Measurements from ENCODE around the gene LMO2. TPM values are rescaled to one million over a fixed set of nuclear protein-coding genes. Genes with fewer than 3 reads are reported as not detected.

Gene LMO2
- total RNA-seq, 1 experiment from 2014 or later = 0.87 TPM

DNA sequence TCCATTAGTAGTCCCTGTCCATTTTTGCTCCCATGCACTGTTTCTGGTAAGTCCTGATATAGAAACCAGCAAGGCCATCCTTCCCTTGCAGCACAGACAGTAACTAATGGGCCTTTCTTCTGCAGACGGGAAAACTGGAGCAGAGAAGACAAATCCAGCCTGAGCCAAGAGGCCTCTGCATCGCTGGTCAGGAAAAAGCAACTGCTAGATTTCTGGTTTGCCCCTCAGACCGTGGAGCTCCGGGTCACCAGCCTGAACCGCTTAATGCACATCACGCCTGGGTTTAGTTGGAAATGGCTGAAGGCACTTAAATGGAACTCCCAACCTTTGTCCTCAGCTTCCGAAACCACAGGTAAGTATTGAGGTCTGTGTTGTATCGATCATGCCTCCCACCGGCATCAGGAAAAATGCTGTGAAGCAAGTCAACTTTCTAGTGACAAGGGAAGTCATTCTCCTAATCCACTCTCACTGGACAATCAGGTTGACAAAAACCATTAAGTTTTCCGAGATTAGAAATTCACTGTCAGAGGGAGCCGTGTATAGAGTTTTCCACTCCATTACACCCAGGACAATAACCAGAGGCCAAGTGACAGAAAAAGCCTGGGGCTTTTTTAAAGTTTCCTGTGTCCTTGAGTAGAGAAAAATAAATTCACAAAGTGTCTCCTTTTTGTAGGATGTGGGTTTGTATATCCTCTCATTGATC is 14.8 kb upstream of the LMO2 start:
- DNase-seq = no peak
- H3K27me3 ChIP-seq (ENCODE audit: control insufficient read depth, insufficient read depth, low read length) = no peaks in the 10 kb centered on the region
- H3K4me3 ChIP-seq (ENCODE audit: insufficient read depth, low read depth, low read length) = no peak overlapping the region
- no peaks in the 10 kb centered on the region for H3K36me3 ChIP-seq (replicated peaks; ENCODE audit: control insufficient read depth, insufficient read depth, low read length)

DNA sequence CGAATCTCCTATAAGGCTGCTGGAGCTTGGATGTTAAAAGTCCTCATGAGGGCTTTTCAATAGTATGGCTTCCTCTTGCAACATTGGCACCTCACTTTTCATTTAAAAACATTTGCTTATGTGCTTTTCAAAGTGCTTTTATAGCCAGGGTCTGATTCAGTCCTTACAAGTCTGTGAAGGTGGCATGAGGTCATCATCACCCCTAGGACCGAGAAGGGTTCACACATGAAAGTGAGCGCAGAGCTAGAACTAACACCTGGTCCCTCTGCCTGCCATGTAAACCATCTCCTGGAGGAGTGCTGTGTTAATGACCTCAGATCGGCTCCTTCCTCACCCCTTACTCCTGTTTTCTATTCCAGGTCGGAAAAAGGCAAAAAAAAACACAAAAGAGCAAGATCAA is 12.2 kb upstream of the LMO2 start:
- no peak for DNase-seq
- Histone ChIP-seq H3K4me3 (ENCODE audit: insufficient read depth, low read depth, low read length) (no peak overlapping the region), H3K27me3 (ENCODE audit: control insufficient read depth, insufficient read depth, low read length) (no peaks in the 10 kb centered on the region)

GRCh38 chr11:33900159-33900840 is 8.4 kb upstream of the LMO2 start:
- Histone ChIP-seq H3K27me3 (ENCODE audit: control insufficient read depth, insufficient read depth, low read length) (no peaks in the 10 kb centered on the region), H3K36me3 (replicated peaks; ENCODE audit: control insufficient read depth, insufficient read depth, low read length) (no peaks in the 10 kb centered on the region), H3K4me3 (ENCODE audit: insufficient read depth, low read depth, low read length) (no peak overlapping the region)
- no peak for DNase-seq

More for the DNA sequence above, 12.2 kb upstream of the LMO2 start:
- H3K36me3 ChIP-seq (replicated peaks; ENCODE audit: control insufficient read depth, insufficient read depth, low read length) = no peaks in the 10 kb centered on the region

GRCh38 chr11:33899400-33900037 is 7.6 kb upstream of the LMO2 start:
- no peaks in the 10 kb centered on the region for H3K36me3 ChIP-seq (replicated peaks; ENCODE audit: control insufficient read depth, insufficient read depth, low read length)
- no peak for DNase-seq
- no peaks in the 10 kb centered on the region for H3K27me3 ChIP-seq (ENCODE audit: control insufficient read depth, insufficient read depth, low read length)
- no peak overlapping the region for H3K4me3 ChIP-seq (ENCODE audit: insufficient read depth, low read depth, low read length)

DNA sequence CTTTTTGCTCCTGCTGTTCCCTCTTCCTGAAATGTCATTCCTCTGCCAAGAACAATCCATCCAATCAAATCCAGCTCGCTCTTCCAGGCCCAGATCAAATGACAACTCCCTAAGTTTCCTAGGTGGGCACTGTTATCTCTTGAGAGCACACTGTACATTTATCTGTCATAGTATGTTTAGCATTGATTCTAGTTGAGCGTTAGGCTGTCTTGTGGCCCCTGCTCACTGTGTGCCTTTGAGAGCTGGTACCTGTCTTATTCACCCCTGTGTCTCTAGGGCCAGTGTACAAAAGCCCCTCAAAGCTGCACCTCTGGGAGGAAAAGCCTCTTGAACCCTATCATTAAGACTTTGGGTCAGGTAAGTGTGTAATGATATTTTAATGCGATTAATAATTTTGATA is 7.1 kb upstream of the LMO2 start:
- no peak for DNase-seq
- Histone ChIP-seq H3K36me3 (replicated peaks; ENCODE audit: control insufficient read depth, insufficient read depth, low read length) (no peaks in the 10 kb centered on the region), H3K27me3 (ENCODE audit: control insufficient read depth, insufficient read depth, low read length) (no peaks in the 10 kb centered on the region), H3K4me3 (ENCODE audit: insufficient read depth, low read depth, low read length) (no peak overlapping the region)

DNA sequence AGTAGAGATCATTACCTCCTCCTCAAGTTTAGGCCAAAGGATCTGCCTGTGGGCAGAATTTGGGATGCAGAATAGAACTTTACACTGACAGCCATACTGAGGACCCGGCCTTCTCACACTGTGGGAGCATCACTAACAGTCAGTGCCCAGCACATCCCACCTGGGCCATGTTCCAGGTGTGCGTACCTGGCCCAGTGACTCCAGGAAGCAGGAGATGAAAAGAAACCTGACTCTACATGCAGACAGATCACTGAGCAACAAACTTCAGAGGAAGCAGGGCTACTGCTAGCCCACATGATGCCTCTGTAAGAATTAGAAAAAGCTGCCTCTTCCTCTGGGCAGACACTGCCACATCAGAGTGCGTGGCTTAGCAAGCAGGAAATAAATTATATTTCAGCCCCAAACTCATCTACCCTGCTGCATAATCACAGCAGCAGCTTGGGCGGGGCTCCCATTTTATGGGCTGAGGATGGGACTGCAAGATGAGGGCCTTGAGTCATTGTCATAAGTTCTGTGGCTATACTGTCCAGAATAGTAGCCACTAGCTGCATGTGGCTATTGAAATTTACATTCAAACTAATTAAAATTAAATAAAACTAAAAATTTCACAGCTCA is 6.0 kb upstream of the LMO2 start:
- DNase-seq = no peak
- no peak overlapping the region for H3K4me3 ChIP-seq (ENCODE audit: insufficient read depth, low read depth, low read length)
- no peaks in the 10 kb centered on the region for H3K27me3 ChIP-seq (ENCODE audit: control insufficient read depth, insufficient read depth, low read length)
- no peaks in the 10 kb centered on the region for H3K36me3 ChIP-seq (replicated peaks; ENCODE audit: control insufficient read depth, insufficient read depth, low read length)

GRCh38 chr11:33896911-33897310 is 5.0 kb upstream of the LMO2 start:
- no peak for DNase-seq
- H3K36me3 ChIP-seq (replicated peaks; ENCODE audit: control insufficient read depth, insufficient read depth, low read length) = no peaks in the 10 kb centered on the region
- no peak overlapping the region for H3K4me3 ChIP-seq (ENCODE audit: insufficient read depth, low read depth, low read length)
- no peaks in the 10 kb centered on the region for H3K27me3 ChIP-seq (ENCODE audit: control insufficient read depth, insufficient read depth, low read length)

DNA sequence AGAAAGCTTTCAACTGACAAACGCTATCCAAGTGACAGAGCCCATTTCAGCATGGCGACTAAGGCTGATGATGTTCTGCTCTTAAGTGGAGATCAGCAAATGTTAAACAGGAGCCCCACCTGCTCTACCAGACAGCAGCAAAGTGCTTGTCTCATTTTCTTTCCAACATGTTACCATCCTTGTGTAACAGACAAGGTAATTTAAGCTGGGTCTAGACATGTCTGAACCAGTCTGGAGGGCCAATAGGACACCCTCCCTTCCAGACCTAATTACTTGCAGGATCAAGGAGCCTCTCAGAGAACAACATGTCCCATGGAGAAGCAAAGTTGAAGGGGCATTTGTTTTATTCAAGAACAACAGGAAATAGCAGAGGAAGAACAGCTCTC is 3.9 kb upstream of the LMO2 start:
- H3K4me3 ChIP-seq (ENCODE audit: insufficient read depth, low read depth, low read length) = no peak overlapping the region
- no peak for DNase-seq
- no peaks in the 10 kb centered on the region for H3K27me3 ChIP-seq (ENCODE audit: control insufficient read depth, insufficient read depth, low read length)
- H3K36me3 ChIP-seq (replicated peaks; ENCODE audit: control insufficient read depth, insufficient read depth, low read length) = no peaks in the 10 kb centered on the region

GRCh38 chr11:33894398-33894746 is 2.5 kb upstream of the LMO2 start:
- no peaks in the 10 kb centered on the region for H3K27me3 ChIP-seq (ENCODE audit: control insufficient read depth, insufficient read depth, low read length)
- no peaks in the 10 kb centered on the region for H3K36me3 ChIP-seq (replicated peaks; ENCODE audit: control insufficient read depth, insufficient read depth, low read length)
- no peak for DNase-seq
- no peak overlapping the region for H3K4me3 ChIP-seq (ENCODE audit: insufficient read depth, low read depth, low read length)

- no peak for DNase-seq
- Histone ChIP-seq H3K36me3 (replicated peaks; ENCODE audit: control insufficient read depth, insufficient read depth, low read length) (no peaks in the 10 kb centered on the region), H3K27me3 (ENCODE audit: control insufficient read depth, insufficient read depth, low read length) (no peaks in the 10 kb centered on the region), H3K4me3 (ENCODE audit: insufficient read depth, low read depth, low read length) (no peak overlapping the region)
Observed at GRCh38 chr11:33893711-33894397, 2.0 kb upstream of the LMO2 start.

GRCh38 chr11:33892906-33893594 is 1.2 kb upstream of the LMO2 start:
- H3K4me3 ChIP-seq (ENCODE audit: insufficient read depth, low read depth, low read length) = no peak overlapping the region
- no peaks in the 10 kb centered on the region for H3K36me3 ChIP-seq (replicated peaks; ENCODE audit: control insufficient read depth, insufficient read depth, low read length)
- H3K27me3 ChIP-seq (ENCODE audit: control insufficient read depth, insufficient read depth, low read length) = no peaks in the 10 kb centered on the region
- DNase-seq = no peak

DNA sequence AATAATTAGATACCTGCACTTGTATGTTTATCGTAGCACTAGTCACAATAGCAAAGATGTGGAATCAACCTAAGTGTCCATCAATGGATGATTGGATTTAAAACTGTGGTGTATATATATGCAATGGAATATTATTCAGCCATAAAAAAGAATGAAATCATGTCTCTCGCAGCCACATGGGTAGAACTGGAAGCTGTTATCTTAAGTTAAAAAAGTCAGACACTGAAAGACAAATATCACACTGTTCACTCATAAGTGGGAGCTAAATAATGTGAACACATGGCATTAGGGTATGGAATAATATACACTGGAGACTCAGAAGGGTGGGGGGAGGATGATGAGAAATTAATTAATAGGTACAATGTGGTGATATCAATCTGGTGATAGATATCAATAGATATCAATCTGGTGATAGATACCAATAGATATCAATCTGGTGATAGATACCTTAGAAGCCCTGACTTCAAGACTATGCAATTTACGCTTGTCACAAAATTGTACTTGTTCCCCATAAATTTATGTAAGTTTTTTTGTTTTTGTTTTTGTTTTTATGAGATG is 2.0 kb downstream of the LMO2 start:
- no peak for DNase-seq
- H3K27me3 ChIP-seq (ENCODE audit: control insufficient read depth, insufficient read depth, low read length) = no peaks in the 10 kb centered on the region
- no peak overlapping the region for H3K4me3 ChIP-seq (ENCODE audit: insufficient read depth, low read depth, low read length)
- H3K36me3 ChIP-seq (replicated peaks; ENCODE audit: control insufficient read depth, insufficient read depth, low read length) = no peaks in the 10 kb centered on the region

GRCh38 chr11:33889296-33889695 is 2.6 kb downstream of the LMO2 start:
- DNase-seq = no peak
- H3K27me3 ChIP-seq (ENCODE audit: control insufficient read depth, insufficient read depth, low read length) = no peaks in the 10 kb centered on the region
- no peak overlapping the region for H3K4me3 ChIP-seq (ENCODE audit: insufficient read depth, low read depth, low read length)
- no peaks in the 10 kb centered on the region for H3K36me3 ChIP-seq (replicated peaks; ENCODE audit: control insufficient read depth, insufficient read depth, low read length)

DNA sequence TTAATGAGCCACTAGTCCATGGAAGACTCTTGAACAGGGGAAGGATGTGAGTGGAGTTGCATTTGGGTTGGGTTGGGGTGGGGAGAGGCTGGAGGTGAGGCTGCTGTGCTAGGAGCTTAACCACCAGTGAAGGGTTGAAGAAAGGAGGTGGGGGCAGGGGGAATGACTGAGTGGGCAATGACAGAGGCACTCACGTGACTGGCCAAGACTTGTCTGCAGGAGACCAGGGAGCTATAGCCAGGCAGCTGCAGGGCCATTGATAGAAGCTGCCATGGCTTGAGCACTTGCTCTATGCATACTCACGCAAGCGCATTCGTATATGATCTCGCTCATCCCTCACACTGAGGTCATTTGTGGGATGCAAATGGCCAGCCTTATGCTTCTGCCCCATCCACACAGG is 4.0 kb downstream of the LMO2 start:
- Histone ChIP-seq H3K27me3 (ENCODE audit: control insufficient read depth, insufficient read depth, low read length) (no peaks in the 10 kb centered on the region), H3K4me3 (ENCODE audit: insufficient read depth, low read depth, low read length) (no peak overlapping the region), H3K36me3 (replicated peaks; ENCODE audit: control insufficient read depth, insufficient read depth, low read length) (no peaks in the 10 kb centered on the region)
- no peak for DNase-seq

All from H7 (cell line).